HepG2 (cell line): Measurements from ENCODE around the gene KIF7. TPM values are rescaled to one million over a fixed set of nuclear protein-coding genes. Genes with fewer than 3 reads are reported as not detected.

Experiments
- ATAC-seq: fragments of 200-7000 bp; cut with Tn5 transposase; 3 replicates; pipeline ENCODE4 v1.9.1; 2020; ENCODE audit warnings: mild to moderate bottlenecking, moderate library complexity
- BruUV-seq: library from RNA; stranded (reverse); fragments of 400-500 nt; replicated peaks from 2 replicates; lab custom pipeline; 2021; lab: Mats Ljungman, UMichigan
- CTCF ChIA-PET: fragments of 300-600 bp; formaldehyde crosslinking; extraction: SDS; loops from one replicate; lab custom pipeline; 2021; ENCODE audit warnings: low total read pairs, inconsistent platforms, low intra/inter-chr PET ratio; lab: Yijun Ruan, JAX
- POLR2A ChIA-PET: fragments of 350-600 bp; sonication (Branson Sonifier 250); formaldehyde crosslinking; loops from one replicate; lab custom pipeline; 2020; ENCODE audit warnings: antibody characterized with exemption, inconsistent platforms; lab: Yijun Ruan, JAX
- DNase-seq: peaks from one replicate; pipeline ENCODE4 v3.0.0-alpha.2; 2015; ENCODE audit warnings: low spot score
- FAIRE-seq: peaks from 3 replicates; lab custom pipeline; 2011; peaks lifted over from hg19 to GRCh38; lab: Jason Lieb, UNC
- H2AFZ ChIP-seq: one replicate; pipeline ENCODE4 v1.6.1; 2011; ENCODE audit warnings: low read length, inconsistent platforms
- H3K27ac ChIP-seq: fragments of 300-600 bp; 3 replicates; pipeline ENCODE4 v1.8.0; 2011; ENCODE audit warnings: mixed run types, mild to moderate bottlenecking, mixed read lengths, low read length, inconsistent platforms; ENCODE audit not compliant: insufficient read depth; ENCODE audit errors: extremely low read length
- H3K27me3 ChIP-seq, 2 experiments: fragments of 200-600 bp in 1 of 2; 2 replicates in 1 of 2; 3 replicates in 1 of 2; pipeline versions ENCODE4 v1.6.0 to v1.8.0; 2011; ENCODE audit warnings: low read length in 2 of 2, mild to moderate bottlenecking in 2 of 2, moderate library complexity in 2 of 2, inconsistent platforms in 1 of 2; ENCODE audit not compliant: insufficient read depth in 2 of 2, control insufficient read depth in 1 of 2
- H3K36me3 ChIP-seq, 2 experiments: fragments of 200-600 bp in 1 of 2; replicated peaks in 1 of 2; 2 replicates in 1 of 2; 3 replicates in 1 of 2; pipeline versions ENCODE4 v1.5.1 to v1.8.0; 2011; ENCODE audit warnings: low read length in 2 of 2, inconsistent platforms in 1 of 2; ENCODE audit not compliant: insufficient read depth in 2 of 2, control insufficient read depth in 1 of 2
- H3K4me1 ChIP-seq: 2 replicates; pipeline ENCODE4 v1.5.1; 2012; ENCODE audit warnings: low read length, inconsistent platforms; ENCODE audit not compliant: insufficient read depth
- H3K4me2 ChIP-seq: 2 replicates; pipeline ENCODE4 v1.6.0; 2011; ENCODE audit warnings: low read depth, low read length, inconsistent platforms
- H3K4me3 ChIP-seq, 3 experiments: fragments of 200-600 bp in 1 of 3; sonication (generic), shearing (Covaris generic) in 1 of 3; replicated peaks in 1 of 3; 2 replicates each; pipeline ENCODE4 v1.5.1; 2011 to 2016; ENCODE audit warnings: low read length in 3 of 3, inconsistent platforms in 2 of 3, low read depth in 2 of 3, mild to moderate bottlenecking in 2 of 3, control low read depth in 1 of 3, mixed read lengths in 1 of 3; ENCODE audit not compliant: insufficient read depth in 1 of 3
- H3K79me2 ChIP-seq: one replicate; pipeline ENCODE4 v1.6.1; 2011; ENCODE audit warnings: low read length, inconsistent platforms; ENCODE audit not compliant: insufficient read depth
- H3K9ac ChIP-seq: 2 replicates; pipeline ENCODE4 v1.6.0; 2011; ENCODE audit warnings: mild to moderate bottlenecking, low read depth, low read length, inconsistent platforms; ENCODE audit not compliant: insufficient read depth
- H3K9me3 ChIP-seq: 2 replicates; pipeline ENCODE4 v1.5.1; 2012; ENCODE audit warnings: mild to moderate bottlenecking, low read length
- H4K20me1 ChIP-seq: 2 replicates; pipeline ENCODE4 v1.6.0; 2011; ENCODE audit warnings: inconsistent platforms, mild to moderate bottlenecking, low read length, moderate library complexity; ENCODE audit not compliant: insufficient read depth
- ELF4 ChIP-seq: sonication (generic); formaldehyde crosslinking; IDR thresholded peaks from 2 replicates; pipeline ENCODE4 v1.5.0; 2020; ENCODE audit warnings: missing genetic modification reagents, mild to moderate bottlenecking, moderate library complexity, borderline replicate concordance
- HNF4A ChIP-seq: sonication (generic); formaldehyde crosslinking; IDR thresholded peaks from 2 replicates; pipeline ENCODE4 v1.4.0; 2020; ENCODE audit warnings: missing genetic modification reagents
- IRF2 ChIP-seq: IDR thresholded peaks from 2 replicates; pipeline ENCODE4 v1.6.1; 2018; ENCODE audit warnings: missing genetic modification reagents, missing compliant biosample characterization
- MTF2 ChIP-seq: sonication (generic); formaldehyde crosslinking; IDR thresholded peaks from 2 replicates; pipeline ENCODE4 v1.5.0; 2020; ENCODE audit warnings: missing genetic modification reagents, borderline replicate concordance
- NR2F1 ChIP-seq, 2 experiments: fragments of 450-650 bp in 1 of 2; formaldehyde crosslinking in 1 of 2; IDR thresholded peaks; 2 replicates each; pipeline versions ENCODE4 v1.5.0 to v1.6.1; 2016 to 2020; ENCODE audit warnings: mild to moderate bottlenecking in 1 of 2, missing compliant biosample characterization in 1 of 2, missing genetic modification reagents in 1 of 2, moderate library complexity in 1 of 2
- PRPF4 ChIP-seq: fragments of 200-400 bp; formaldehyde crosslinking; IDR thresholded peaks from 2 replicates; pipeline ENCODE4 v1.6.1; 2016; ENCODE audit warnings: low read length, low read depth; ENCODE audit not compliant: poor library complexity, severe bottlenecking
- RAD51 ChIP-seq: fragments of 450-650 bp; IDR thresholded peaks from 2 replicates; pipeline ENCODE4 v1.6.1; 2016; ENCODE audit warnings: borderline replicate concordance
- ZEB1 ChIP-seq: IDR thresholded peaks from 2 replicates; pipeline ENCODE4 v1.6.1; 2012; ENCODE audit warnings: mild to moderate bottlenecking, low read depth, inconsistent platforms; ENCODE audit not compliant: insufficient replicate concordance
- ZNF318 ChIP-seq: sonication (generic); formaldehyde crosslinking; IDR thresholded peaks from 2 replicates; pipeline ENCODE4 v1.4.0; 2020; ENCODE audit warnings: mild to moderate bottlenecking, missing genetic modification reagents
- ZNF674 ChIP-seq: sonication (generic); formaldehyde crosslinking; IDR thresholded peaks from 2 replicates; pipeline ENCODE4 v1.5.0; 2020; ENCODE audit warnings: low read depth, mild to moderate bottlenecking, missing genetic modification reagents
- ZNF768 ChIP-seq: sonication (generic); formaldehyde crosslinking; IDR thresholded peaks from 2 replicates; pipeline ENCODE4 v1.4.0; 2020; ENCODE audit warnings: missing genetic modification reagents
- WGBS: methylation state at CpG from one replicate; pipeline ENCODE4 v1.1.6; 2017; ENCODE audit warnings: low lambda C conversion rate; 5-methylcytosine and 5-hydroxymethylcytosine counted together
- in situ Hi-C: cut with HindIII; loops from 2 replicates; pipeline ENCODE4 v1.10.0; 2017; ENCODE audit warnings: low pct_unique_long_range_greater_than_20kb; ENCODE audit not compliant: extremely low pct_ligation_motif_present
- intact Hi-C: fragments of 100-400 bp; cut with micrococcal nuclease; formaldehyde crosslinking; loops from one replicate; pipeline ENCODE4 v1.10.0; 2022; ENCODE audit not compliant: unreplicated experiment
- polyA plus RNA-seq, 8 experiments: library from polyadenylated mRNA; depleted of rRNA in 3 of 8; stranded (reverse) in 7 of 8; unstranded in 1 of 8; fragments of >200 nt; fragmentation: Illumina TruSeq in 4 of 8; extraction: Trizol in 4 of 8; gene quantifications; 2 replicates each; pipeline versions ENCODE4 v1.2.1 to v1.2.3, GENCODE V29; 2011 to 2016; ENCODE audit warnings: low read depth in 4 of 8, missing spikeins in 1 of 8, mixed read lengths in 1 of 8; ENCODE audit not compliant: insufficient read depth in 1 of 8
- total RNA-seq, 5 experiments: library from RNA; depleted of rRNA; stranded (reverse); fragments of >200 nt; fragmentation: Illumina TruSeq; extraction: Trizol; gene quantifications; 2 replicates each; pipeline ENCODE4 v1.2.3, GENCODE V29; 2016; ENCODE audit warnings: low read depth in 1 of 5
- TF ChIP-seq, protein P1 (sequence below): sonication (generic); formaldehyde crosslinking; IDR thresholded peaks from 2 replicates; pipeline ENCODE4 v1.4.0; 2020; ENCODE audit warnings: missing genetic modification reagents

The KIF7 gene
- total and polyA plus RNA-seq, 2 of the 13 experiments (the other 11 are each of a cell fraction or from before 2014, with no cell fraction given): 1.5 to 6.2 TPM

DNA sequence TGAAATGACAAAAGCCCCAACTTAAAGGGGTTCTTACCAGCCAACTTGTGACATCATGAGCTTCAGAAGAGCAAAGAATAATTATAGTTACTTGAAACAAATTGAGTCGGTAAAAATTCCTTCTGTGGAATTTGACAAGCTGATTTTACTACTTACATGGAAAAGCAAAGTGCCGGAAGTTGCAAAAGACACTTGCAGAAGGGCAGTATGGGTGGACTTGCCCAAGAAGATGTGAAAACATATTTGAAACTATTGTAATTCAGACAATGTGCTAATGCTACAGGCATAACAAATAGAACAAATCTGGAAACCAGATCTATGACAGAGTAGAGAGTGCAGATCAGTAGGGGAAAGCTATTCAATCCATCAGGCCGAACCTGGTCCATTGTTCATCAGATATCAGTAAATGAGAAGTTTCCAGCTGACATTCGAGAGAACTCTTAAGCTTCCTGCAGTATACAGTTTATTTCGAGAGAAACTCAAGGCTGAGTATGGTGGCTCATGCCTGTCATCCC is 2.5 kb upstream of the KIF7 start:
- no peaks in the 10 kb centered on the region for H3K79me2 ChIP-seq
- TF ChIP-seq PRPF4 (no peak), ZEB1 (no peak), ZNF674 (no peak), ZNF318 (CRISPR knock-in tag) (no peak), MTF2 (CRISPR knock-in tag) (no peak), NR2F1 (CRISPR knock-in tag; IDR thresholded peaks at IDR 0.05) (no peak), HNF4A (no peak), IRF2 (CRISPR knock-in tag) (no peak), ZNF768 (CRISPR knock-in tag) (no peak), RAD51 (no peak), ELF4 (no peak)
- TF ChIP-seq, protein P1, sequence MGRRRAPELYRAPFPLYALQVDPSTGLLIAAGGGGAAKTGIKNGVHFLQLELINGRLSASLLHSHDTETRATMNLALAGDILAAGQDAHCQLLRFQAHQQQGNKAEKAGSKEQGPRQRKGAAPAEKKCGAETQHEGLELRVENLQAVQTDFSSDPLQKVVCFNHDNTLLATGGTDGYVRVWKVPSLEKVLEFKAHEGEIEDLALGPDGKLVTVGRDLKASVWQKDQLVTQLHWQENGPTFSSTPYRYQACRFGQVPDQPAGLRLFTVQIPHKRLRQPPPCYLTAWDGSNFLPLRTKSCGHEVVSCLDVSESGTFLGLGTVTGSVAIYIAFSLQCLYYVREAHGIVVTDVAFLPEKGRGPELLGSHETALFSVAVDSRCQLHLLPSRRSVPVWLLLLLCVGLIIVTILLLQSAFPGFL (CRISPR knock-in tag): no peak
- no peaks in the 10 kb centered on the region for H3K9me3 ChIP-seq
- POLR2A ChIA-PET: interaction anchor here (0.7 kb wide), 1 partner anchor 416 kb away, joined by 3 read pairs; no protein-coding TSS in a partner anchor
- intact Hi-C loops: no loop called here
- no peaks in the 10 kb centered on the region for H3K36me3 ChIP-seq
- no TSS peak for BruUV-seq
- no peaks in the 10 kb centered on the region for H4K20me1 ChIP-seq
- ATAC-seq: no peak
- H3K27me3 ChIP-seq: peaks cover 0 to 2% of the 10 kb centered on the region in 2 experiments; a peak in 1 of 5 replicates
- no peak for FAIRE-seq
- in situ Hi-C loops: no loop called here
- no peak overlapping the region for H3K4me2 ChIP-seq
- DNase-seq: no peak
- H3K27ac ChIP-seq: no peak overlapping the region
- CTCF ChIA-PET: no interaction called here
- H3K9ac ChIP-seq: no peak overlapping the region
- 39% methylated on average over 5 of the region's 5 CpGs for WGBS
- peaks cover 34% of the 10 kb centered on the region for H3K4me1 ChIP-seq
- H3K4me3 ChIP-seq: no peak overlapping the region
- no peak overlapping the region for H2AFZ ChIP-seq
